GM12874 (cell line): ENCODE measurements around the gene OR2B3.

Experiments
- TF ChIP-seq, protein P1 (sequence below): IDR thresholded peaks from 2 replicates; pipeline ENCODE4 v1.5.1; 2011; ENCODE audit warnings: low read depth, mild to moderate bottlenecking, control low read depth, low read length, moderate library complexity; ENCODE audit not compliant: insufficient read depth

The OR2B3 gene

DNA sequence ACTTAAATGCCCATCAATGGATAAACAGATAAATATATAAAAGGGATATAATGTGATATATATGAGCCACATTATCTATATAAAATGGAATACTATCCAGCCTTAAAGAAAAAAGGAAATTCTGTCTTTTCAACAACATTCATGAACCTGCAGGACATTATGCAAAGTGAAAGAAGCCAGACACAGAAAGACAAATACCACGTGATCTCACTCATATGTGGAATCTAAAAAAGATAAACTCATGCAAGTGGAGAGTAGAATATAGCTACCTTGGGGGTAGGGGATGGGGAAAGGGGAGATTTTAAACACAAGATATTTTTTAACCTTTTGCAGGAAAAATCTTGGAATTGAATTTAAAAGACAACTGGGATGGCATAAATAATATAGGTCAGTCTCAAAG is 10.7 kb upstream of the OR2B3 start:
- TF ChIP-seq, protein P1, sequence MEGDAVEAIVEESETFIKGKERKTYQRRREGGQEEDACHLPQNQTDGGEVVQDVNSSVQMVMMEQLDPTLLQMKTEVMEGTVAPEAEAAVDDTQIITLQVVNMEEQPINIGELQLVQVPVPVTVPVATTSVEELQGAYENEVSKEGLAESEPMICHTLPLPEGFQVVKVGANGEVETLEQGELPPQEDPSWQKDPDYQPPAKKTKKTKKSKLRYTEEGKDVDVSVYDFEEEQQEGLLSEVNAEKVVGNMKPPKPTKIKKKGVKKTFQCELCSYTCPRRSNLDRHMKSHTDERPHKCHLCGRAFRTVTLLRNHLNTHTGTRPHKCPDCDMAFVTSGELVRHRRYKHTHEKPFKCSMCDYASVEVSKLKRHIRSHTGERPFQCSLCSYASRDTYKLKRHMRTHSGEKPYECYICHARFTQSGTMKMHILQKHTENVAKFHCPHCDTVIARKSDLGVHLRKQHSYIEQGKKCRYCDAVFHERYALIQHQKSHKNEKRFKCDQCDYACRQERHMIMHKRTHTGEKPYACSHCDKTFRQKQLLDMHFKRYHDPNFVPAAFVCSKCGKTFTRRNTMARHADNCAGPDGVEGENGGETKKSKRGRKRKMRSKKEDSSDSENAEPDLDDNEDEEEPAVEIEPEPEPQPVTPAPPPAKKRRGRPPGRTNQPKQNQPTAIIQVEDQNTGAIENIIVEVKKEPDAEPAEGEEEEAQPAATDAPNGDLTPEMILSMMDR, result no peak

DNA sequence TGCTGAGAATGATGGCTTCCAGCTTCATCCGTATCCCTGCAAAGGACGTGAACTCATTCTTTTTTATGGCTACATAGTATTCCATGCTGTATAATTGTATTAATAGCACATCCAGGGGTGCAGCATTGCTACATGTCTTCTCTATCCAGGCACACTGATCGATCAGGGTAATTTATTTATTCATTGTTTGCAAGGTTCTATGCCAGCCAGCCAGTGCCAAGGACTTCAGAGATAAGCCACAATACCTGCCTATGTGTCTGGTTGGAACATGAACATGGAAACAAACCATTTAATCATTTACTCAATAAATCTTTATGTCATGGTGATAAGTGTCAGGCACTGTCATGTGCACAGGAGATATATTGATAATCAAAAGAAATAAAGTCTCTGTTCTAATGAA is 5.8 kb upstream of the OR2B3 start:
- TF ChIP-seq, protein P1, result no peak

DNA sequence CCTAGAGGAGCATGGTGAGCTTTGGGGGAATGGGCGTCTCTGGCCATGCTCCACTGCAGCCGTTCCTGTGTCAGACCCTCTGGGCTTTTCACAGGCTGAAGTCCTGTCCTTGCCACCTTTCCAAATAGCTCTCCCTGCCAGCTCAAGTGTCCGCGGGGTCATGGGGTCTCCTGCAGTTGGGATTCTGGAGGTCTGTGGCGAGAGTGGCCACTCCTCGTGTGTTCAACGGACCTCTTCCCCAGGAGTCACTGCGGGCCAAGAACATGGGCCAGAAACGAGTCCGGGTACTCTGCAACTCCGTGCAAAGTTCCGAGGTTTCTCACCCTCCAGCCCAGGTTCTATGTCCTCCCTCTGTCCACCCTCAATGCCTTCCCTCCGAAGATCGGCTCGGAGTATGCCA is 4.7 kb downstream of the OR2B3 start:
- TF ChIP-seq, protein P1, result no peak

DNA sequence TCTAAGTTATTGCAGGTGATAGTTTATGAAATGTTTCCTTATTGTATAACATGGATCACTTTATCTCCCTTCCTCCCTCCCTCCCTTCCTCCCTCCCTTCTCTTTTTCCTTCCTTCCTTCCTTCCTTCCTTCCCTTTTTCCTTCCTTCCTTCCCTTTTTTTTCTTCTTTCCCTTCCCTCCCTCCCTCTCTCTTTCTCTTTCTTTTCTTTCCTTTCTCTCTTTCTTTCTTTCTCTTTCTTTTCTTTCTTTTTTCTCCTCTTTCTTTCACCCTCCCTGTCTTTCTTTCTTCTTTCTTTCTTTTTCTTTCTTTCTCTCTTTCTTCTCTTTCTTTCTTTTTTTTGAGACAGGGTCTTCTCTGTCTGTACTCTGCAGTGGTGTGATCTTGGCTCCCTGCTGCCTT is 5.8 kb downstream of the OR2B3 start:
- TF ChIP-seq, protein P1, result no peak

DNA sequence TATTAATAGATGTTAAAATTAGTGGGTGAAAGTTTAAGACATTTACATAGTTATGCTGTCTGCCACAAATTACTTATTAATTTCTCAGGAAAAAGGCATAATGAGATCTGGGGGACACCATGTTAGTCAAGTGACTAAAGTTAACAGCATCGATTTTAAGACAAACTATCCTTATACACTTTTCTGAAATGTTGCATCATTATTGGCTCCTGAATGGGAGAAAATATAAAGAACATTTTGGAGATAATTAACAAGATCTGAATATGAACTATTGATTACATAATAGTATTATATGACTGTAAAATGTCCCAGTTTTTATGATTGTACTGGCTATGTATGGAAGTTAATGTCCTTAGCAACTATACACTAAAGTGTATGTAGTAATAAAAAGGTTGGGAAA is 7.9 kb downstream of the OR2B3 start:
- TF ChIP-seq, protein P1, result no peak

DNA sequence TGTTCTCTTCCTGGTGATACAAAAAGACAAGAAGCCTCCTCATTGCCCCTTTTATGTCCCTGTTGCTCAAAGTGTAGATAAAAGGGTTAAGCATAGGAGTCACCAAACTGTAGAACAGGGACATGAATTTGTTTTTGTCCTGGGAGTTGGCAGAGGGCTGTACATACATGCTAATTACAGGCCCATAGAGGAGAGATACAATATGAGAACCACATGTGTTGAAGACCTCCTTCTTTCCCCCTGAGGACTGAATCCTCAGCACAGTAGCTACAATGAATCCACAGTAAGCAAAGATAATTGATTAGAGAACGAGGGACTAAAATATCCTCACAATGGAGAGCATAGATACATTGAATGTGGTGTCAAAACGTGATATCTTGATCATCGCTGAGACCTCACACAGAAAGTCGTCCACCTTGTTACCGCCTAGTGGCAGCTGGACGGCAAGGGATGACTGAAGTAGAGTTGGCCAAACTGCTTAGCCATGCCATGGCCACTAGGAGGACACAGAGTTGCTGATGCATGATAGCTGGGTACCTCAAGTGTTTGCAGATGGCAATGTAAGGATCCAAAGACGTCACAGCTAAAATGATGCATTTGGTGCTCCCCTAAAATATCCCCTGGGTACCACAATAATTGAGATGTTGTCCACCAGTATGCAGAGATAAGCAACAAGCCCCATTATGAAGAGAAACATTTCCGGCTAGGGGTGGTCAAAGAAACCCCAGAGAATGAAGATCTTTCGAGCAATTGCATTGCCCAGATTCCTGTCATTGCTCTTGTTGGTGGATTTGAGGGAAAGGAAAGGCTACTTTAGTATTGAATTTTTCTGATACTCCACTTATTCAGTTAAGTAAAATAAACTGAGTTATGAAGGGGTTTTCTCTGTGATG is 15.0 kb downstream of the OR2B3 start:
- TF ChIP-seq, protein P1, result peak; percentile 77

DNA sequence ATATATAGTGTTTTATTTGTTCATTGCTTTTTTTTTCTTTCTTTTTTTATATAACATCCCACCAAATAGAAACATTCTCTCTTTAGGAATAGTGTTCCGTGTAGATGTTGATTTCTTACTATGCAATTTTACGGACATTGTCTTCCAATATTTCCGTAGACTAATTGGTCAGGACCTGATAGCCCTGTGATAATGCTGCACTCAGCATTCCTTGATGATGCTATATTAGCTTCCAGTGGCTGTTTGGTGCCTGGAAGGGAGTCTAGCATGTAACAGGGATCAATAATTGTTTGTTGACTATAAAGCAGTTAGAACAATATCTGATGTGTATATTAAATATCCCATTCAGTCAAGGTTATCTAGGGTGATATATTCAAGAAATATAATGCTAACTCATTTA is 35.4 kb downstream of the OR2B3 start:
- TF ChIP-seq, protein P1, result no peak
